ENCODE measurements around the gene LRRC27. TPM values are rescaled to one million over a fixed set of nuclear protein-coding genes. Genes with fewer than 3 reads are reported as not detected.
A peak's percentile ranks its signal among the peaks of the same experiment; 100 is the strongest.
"Not testable (repeated sequence)": the region's sequence is repeated elsewhere in the genome, so short reads cannot be mapped to it uniquely, and the experiment has no call there.

Gene LRRC27
- total RNA-seq, 1 experiment from 2014 or later = 3.8 TPM

GRCh38 chr10:132316133-132316532 is 15.9 kb upstream of the LRRC27 start:
- 0 out of 2 replicates have a peak, but pooled peaks cover 2% of the 10 kb centered on the region for H3K9me3 ChIP-seq (replicated peaks)
- H3K27ac ChIP-seq = no peak overlapping the region
- no peaks in the 10 kb centered on the region for H3K27me3 ChIP-seq (replicated peaks)
- DNase-seq (ENCODE audit: low read depth in 1 of 2, low spot score in 2 of 2) = no peak
- H3K4me1 ChIP-seq (replicated peaks) = peaks cover 25% of the 10 kb centered on the region
- no peaks in the 10 kb centered on the region for H3K36me3 ChIP-seq
- no peak overlapping the region for H3K4me3 ChIP-seq

- H3K4me3 ChIP-seq; H3K27me3 ChIP-seq (replicated peaks); H3K9me3 ChIP-seq (replicated peaks); H3K27ac ChIP-seq; DNase-seq (ENCODE audit: low read depth in 1 of 2, low spot score in 2 of 2); H3K36me3 ChIP-seq: not testable (repeated sequence)
- peaks cover 25% of the 10 kb centered on the region for H3K4me1 ChIP-seq (replicated peaks)
Measured at GRCh38 chr10:132317477-132317876, 14.5 kb upstream of the LRRC27 start.

DNA sequence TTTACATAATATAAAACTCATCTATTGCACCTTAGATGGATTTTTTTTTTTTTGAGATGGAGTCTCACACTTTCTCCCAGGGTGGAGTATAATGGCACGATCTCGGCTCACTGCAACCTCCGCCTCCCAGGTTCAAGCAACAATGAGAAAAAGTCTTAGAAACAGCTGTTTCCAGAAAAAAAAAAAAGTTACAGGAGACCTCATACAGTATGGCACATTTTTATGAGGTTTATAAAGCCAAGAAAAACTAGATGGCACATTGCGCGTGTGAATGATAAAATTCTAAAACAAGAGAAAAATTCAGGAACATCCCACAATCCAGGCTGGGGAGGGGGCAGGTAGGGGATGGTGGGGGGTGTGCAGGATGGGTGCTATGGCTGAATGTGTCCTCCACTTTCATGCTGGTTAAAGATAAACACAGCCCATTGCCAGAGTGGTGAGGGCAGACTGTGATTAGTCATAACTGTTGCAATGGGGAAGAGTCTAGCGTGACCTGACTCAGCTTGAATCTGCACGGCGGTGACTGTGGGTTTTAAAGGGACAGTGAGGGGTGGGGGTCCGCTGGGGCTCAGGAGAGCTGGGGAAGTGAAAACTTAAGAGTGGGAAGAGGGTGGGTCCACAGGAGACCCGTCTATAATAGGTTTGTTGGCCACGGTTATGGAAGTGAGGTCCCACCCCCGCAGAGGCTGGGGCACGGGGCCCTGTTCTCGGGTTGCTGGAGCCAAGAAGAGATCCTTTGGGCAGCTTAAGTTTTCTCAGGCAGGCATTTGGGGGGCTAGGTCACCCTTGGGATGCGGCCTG is 11.9 kb upstream of the LRRC27 start:
- peaks cover 25% of the 10 kb centered on the region for H3K4me1 ChIP-seq (replicated peaks)
- peak overlapping the region; percentile 84 for H3K27ac ChIP-seq
- H3K4me3 ChIP-seq = no peak overlapping the region
- no peaks in the 10 kb centered on the region for H3K27me3 ChIP-seq (replicated peaks)
- peak; percentile 71 to 84 for DNase-seq (ENCODE audit: low read depth in 1 of 2, low spot score in 2 of 2)
- H3K9me3 ChIP-seq (replicated peaks) = 0 out of 2 replicates have a peak, but pooled peaks cover 2% of the 10 kb centered on the region
- H3K36me3 ChIP-seq = peaks cover 13% of the 10 kb centered on the region

DNA sequence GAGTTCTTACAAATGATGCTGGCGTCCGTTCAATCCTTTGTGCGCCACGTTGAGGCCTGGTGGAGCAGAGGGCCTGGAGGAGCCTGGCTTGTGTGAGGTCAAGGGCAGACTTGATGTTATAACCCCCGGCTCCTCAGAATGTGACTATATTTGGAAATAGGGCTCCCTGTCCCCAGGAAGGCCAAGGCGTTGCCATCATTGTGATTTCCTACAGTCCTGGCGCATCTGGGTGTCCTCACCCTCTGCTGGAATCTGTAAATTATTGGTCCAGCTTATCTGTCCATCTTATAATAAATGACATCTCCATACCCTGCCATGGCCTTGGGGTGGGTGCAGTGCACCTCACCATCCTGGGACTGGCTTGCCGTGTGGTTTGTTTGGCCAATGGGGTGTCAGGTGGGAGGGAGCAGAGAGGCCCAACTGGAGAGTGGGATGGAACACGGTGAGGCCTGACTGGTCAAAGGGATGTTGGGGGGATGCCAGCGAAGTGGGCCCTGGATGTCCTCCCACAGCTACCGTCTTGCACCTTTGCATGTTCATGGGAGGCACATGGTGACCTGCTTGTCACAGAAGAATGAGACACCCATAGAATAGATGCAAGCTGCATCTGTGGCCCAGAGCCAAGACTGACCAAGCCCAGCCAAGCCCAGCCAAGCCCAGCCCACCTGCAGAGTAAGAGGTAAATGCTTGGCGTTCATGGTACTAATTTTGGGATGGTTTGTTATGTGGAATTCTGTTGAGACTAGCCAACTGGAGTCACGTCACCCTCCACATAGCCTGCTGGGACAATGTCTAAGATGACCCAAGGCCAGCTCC is 11.1 kb upstream of the LRRC27 start:
- Histone ChIP-seq H3K36me3 (peaks cover 16% of the 10 kb centered on the region), H3K4me3 (no peak overlapping the region), H3K9me3 (replicated peaks) (0 out of 2 replicates have a peak, but pooled peaks cover 2% of the 10 kb centered on the region), H3K4me1 (replicated peaks) (peaks cover 27% of the 10 kb centered on the region), H3K27me3 (replicated peaks) (no peaks in the 10 kb centered on the region), H3K27ac (peak overlapping the region; percentile 84)
- DNase-seq (ENCODE audit: low read depth in 1 of 2, low spot score in 2 of 2) = no peak

DNA sequence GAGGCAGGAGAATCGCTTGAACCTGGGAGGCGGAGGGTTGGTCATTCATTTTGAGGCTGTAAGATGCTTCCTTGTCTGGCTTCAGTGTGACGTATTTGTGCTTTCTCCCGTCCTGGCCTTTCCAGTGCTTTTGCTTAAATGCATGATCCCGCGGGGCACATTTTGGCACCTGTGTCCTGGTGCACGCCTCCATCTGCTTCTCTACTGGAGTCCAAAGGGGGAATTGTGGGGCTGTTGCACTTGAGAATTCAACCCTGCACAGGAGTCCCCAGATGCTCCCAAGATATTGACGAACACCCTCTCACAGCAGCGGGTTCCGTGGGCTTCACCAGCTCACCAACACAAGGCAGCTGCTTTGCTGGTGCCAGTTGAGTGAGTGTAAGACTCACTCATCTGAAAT is 10.3 kb upstream of the LRRC27 start:
- Histone ChIP-seq H3K9me3 (replicated peaks) (0 out of 2 replicates have a peak, but pooled peaks cover 2% of the 10 kb centered on the region), H3K27me3 (replicated peaks) (no peaks in the 10 kb centered on the region), H3K4me3 (no peak overlapping the region), H3K27ac (no peak overlapping the region), H3K36me3 (peaks cover 25% of the 10 kb centered on the region), H3K4me1 (replicated peaks) (peaks cover 35% of the 10 kb centered on the region)
- DNase-seq (ENCODE audit: low read depth in 1 of 2, low spot score in 2 of 2) = no peak

GRCh38 chr10:132322586-132323048 is 9.4 kb upstream of the LRRC27 start:
- Histone ChIP-seq H3K4me1 (replicated peaks) (peaks cover 35% of the 10 kb centered on the region), H3K36me3 (peaks cover 33% of the 10 kb centered on the region), H3K27me3 (replicated peaks) (no peaks in the 10 kb centered on the region), H3K27ac (no peak overlapping the region), H3K9me3 (replicated peaks) (0 out of 2 replicates have a peak, but pooled peaks cover 2% of the 10 kb centered on the region), H3K4me3 (no peak overlapping the region)
- no peak for DNase-seq (ENCODE audit: low read depth in 1 of 2, low spot score in 2 of 2)

- DNase-seq (ENCODE audit: low read depth in 1 of 2, low spot score in 2 of 2) = no peak
- H3K27me3 ChIP-seq (replicated peaks) = no peaks in the 10 kb centered on the region
- H3K4me3 ChIP-seq = no peak overlapping the region
- no peak overlapping the region for H3K27ac ChIP-seq
- H3K9me3 ChIP-seq (replicated peaks) = 0 out of 2 replicates have a peak, but pooled peaks cover 2% of the 10 kb centered on the region
- H3K4me1 ChIP-seq (replicated peaks) = peaks cover 28% of the 10 kb centered on the region
- peaks cover 45% of the 10 kb centered on the region for H3K36me3 ChIP-seq
Measured at GRCh38 chr10:132324186-132324585, 7.8 kb upstream of the LRRC27 start.

DNA sequence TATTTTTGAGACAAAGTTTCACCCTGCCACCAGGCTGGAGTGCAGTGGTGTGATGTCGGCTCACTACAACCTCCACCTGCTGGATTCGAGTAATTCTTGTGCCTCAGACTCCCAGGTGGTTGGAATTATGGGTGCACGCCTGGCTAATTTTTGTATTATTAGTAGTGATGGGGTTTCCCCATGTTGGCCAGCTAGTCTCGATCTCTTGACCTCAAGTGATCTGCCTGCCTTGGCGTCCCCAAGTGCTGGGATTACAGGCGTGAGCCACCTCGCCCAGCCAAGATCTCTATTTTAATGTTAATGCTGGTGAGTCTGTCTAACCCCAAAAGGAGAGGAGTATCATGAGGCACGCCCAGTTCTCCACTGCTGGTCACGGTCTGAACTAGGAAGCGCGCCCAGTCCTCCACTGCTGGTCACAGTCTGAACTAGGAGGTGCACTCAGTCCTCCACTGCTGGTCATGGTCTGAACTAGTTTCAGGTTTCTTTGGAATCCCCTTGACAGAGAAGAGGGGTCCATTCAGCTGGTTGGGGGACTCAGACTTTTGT is 5.6 kb upstream of the LRRC27 start:
- peaks cover 20% of the 10 kb centered on the region for H3K4me1 ChIP-seq (replicated peaks)
- H3K27ac ChIP-seq = no peak overlapping the region; the same call in 1 of the 2 replicates
- H3K4me3 ChIP-seq = no peak overlapping the region
- H3K9me3 ChIP-seq (replicated peaks) = no peaks in the 10 kb centered on the region
- DNase-seq (ENCODE audit: low read depth in 1 of 2, low spot score in 2 of 2) = no peak
- H3K36me3 ChIP-seq = peaks cover 57% of the 10 kb centered on the region
- H3K27me3 ChIP-seq (replicated peaks) = no peaks in the 10 kb centered on the region

DNA sequence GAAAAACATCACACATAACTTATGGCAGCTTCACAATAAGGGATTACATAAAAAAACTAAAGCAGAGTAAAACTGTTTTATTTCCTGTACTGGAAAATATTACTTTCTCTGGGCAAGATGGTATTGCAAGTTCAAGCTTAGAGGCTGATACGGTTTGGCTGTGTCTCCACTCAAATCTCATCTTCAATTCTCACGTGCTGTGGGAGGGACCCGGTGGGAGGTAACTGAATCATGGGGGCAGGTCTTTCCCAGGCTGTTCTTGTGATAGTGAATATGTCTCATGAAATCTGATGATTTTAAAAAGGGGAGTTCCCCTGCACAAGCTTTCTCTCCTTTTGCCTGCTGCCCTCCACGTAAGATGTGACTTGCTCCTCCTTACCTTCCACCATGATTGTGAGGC is 5.1 kb upstream of the LRRC27 start:
- no peak overlapping the region for H3K4me3 ChIP-seq
- H3K27ac ChIP-seq = no peak overlapping the region
- H3K9me3 ChIP-seq (replicated peaks) = no peaks in the 10 kb centered on the region
- no peak for DNase-seq (ENCODE audit: low read depth in 1 of 2, low spot score in 2 of 2)
- peaks cover 59% of the 10 kb centered on the region for H3K36me3 ChIP-seq
- H3K27me3 ChIP-seq (replicated peaks) = no peaks in the 10 kb centered on the region
- peaks cover 20% of the 10 kb centered on the region for H3K4me1 ChIP-seq (replicated peaks)

DNA sequence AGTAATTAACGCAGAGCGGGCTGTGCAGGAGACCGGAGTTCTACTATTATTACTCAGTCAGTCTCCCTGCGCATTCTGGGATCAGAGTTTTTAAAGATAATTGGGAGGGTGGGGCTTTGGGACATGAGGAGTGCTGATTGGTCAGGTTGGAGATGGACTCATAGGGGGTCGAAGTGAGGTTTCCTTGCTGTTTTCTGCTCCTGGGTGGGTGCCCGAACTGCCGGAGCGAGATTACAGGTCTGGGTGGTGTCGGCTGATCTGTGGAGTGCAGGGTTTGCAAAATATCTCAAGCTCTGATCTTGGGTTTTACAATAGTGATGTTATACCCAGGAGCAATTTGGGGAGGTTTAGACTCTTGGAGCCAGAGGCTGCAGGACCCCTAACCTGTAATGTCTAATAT is 3.9 kb upstream of the LRRC27 start:
- Histone ChIP-seq H3K4me3 (no peak overlapping the region), H3K36me3 (peaks cover 62% of the 10 kb centered on the region), H3K27me3 (replicated peaks) (no peaks in the 10 kb centered on the region), H3K4me1 (replicated peaks) (peaks cover 29% of the 10 kb centered on the region), H3K27ac (no peak overlapping the region), H3K9me3 (replicated peaks) (no peaks in the 10 kb centered on the region)
- DNase-seq (ENCODE audit: low read depth in 1 of 2, low spot score in 2 of 2) = no peak

DNA sequence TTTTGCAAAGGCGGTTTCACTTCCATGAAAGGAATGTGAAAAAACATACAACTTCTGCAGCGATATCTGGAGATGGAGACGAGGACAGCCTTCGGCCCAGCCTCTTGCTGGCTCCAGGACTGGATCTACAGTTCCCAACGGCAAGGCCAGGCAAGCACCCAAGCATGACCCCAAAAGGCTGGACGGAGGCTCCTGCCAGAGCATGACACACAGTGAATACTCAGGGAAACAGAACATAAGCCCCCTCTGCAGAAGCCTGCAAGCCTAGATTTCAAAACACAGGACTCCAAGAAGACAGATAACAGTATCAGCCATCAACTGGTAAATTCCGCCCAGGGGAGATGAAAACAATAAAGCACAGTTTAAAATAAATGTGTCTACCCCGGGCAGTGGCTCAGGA is 3.3 kb upstream of the LRRC27 start:
- Histone ChIP-seq H3K27me3 (replicated peaks) (no peaks in the 10 kb centered on the region), H3K27ac (no peak overlapping the region), H3K36me3 (peaks cover 55% of the 10 kb centered on the region), H3K9me3 (replicated peaks) (no peaks in the 10 kb centered on the region), H3K4me3 (no peak overlapping the region), H3K4me1 (replicated peaks) (peaks cover 29% of the 10 kb centered on the region)
- DNase-seq (ENCODE audit: low read depth in 1 of 2, low spot score in 2 of 2) = no peak

DNA sequence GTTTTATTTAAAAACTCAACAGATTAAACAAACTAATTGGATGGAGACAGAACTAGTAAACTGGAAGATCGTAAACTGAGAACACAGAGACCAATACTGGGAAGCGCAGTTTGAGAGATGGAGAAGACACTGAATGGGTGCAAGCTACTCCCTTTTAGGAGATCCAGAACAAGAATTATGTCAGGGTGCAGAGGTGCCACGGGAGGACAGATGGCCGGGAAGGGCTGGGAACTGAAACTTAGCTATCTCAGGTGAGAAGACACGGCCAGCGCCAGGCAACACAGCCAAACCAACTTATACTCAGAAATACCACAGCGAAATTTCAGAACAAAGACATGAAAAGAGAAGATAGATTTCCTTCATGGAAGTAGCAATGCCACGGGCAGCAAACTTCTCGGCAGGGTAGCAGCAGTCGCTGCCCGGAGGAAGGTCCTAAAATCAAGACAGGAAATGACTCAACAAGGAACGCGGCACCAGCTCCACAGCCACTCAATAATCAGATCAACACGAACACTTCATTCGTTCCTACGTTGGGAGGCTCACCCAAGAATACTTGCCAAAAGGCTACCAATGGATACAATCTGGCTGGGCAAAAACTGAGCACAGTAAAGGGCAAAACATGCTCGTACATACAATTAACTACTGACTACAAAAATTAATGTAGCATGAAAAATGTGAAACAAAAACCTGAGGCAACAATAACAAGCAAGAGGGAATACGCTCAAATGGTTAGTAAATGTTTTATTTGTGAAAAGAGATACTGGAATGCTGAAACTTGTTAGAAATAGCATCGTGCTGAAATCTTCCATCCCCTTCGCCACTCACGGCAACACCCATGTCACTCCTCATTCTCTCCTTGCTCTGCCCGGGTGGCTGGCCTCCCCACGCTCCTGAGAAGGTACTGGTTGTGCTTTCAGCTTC is 2.2 kb upstream of the LRRC27 start:
- Histone ChIP-seq H3K36me3 (peaks cover 51% of the 10 kb centered on the region), H3K27ac (peak overlapping the region; percentile 35), H3K27me3 (replicated peaks) (no peaks in the 10 kb centered on the region), H3K4me3 (peak overlapping the region; percentile 94), H3K4me1 (replicated peaks) (peaks cover 29% of the 10 kb centered on the region), H3K9me3 (replicated peaks) (no peaks in the 10 kb centered on the region)
- DNase-seq (ENCODE audit: low read depth in 1 of 2, low spot score in 2 of 2) = peak; percentile 56 to 72

GRCh38 chr10:132330486-132330833 is 1.5 kb upstream of the LRRC27 start:
- Histone ChIP-seq H3K4me3 (peak overlapping the region; percentile 94), H3K36me3 (peaks cover 48% of the 10 kb centered on the region), H3K27me3 (replicated peaks) (no peaks in the 10 kb centered on the region), H3K4me1 (replicated peaks) (peaks cover 29% of the 10 kb centered on the region), H3K9me3 (replicated peaks) (no peaks in the 10 kb centered on the region), H3K27ac (peak overlapping the region; percentile 35)
- DNase-seq (ENCODE audit: low read depth in 1 of 2, low spot score in 2 of 2) = no peak

Data from SJSA1 (cell line).